ENCODE data around the gene KATNAL1. TPM values are rescaled to one million over a fixed set of nuclear protein-coding genes. Genes with fewer than 3 reads are reported as not detected.
"Not testable (repeated sequence)": the region's sequence is repeated elsewhere in the genome, so short reads cannot be mapped to it uniquely, and the experiment has no call there.

KATNAL1 gene
- total RNA-seq, 1 experiment from 2014 or later: 11.2 TPM

DNA sequence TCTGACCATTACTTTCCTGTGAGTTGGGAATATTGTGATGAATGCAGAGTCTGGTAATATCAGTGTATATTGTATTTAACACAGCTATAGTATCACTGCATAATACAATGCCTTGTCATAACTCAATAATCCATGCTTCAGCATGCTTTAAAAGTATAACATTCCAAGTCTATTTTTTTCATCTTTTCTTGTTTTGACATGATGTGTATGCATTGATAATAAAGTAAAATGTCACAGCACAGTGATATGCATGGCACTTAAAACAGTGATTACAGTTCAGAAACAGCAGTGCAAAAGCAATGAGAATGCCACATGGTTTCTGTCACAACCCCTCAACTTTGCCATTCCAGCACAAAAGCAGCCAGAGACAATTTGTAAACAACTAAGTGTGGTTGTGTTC, 17.8 kb downstream of the KATNAL1 start:
- no peak overlapping the region for H4K91ac ChIP-seq (ENCODE audit: insufficient read length, low read depth, low read length)
- H3K23me2 ChIP-seq (ENCODE audit: insufficient read length, low read depth, low read length, poor library complexity, severe bottlenecking): no peaks in the 10 kb centered on the region
- H4K8ac ChIP-seq (replicated peaks; ENCODE audit: insufficient read length, low read depth, low read length): no peak overlapping the region
- H3K9me3 ChIP-seq (ENCODE audit: control insufficient read depth, low read depth, low read length): no peaks in the 10 kb centered on the region
- H2BK5ac ChIP-seq (ENCODE audit: insufficient read length, low read length): no peak overlapping the region
- no peak overlapping the region for H3K14ac ChIP-seq (ENCODE audit: insufficient read depth, low read length)
- Mint-ChIP-seq H3K36me3 (ENCODE audit: insufficient read depth in 1 of 3, low read depth in 3 of 3) (peaks cover 13 to 29% (median 24%) of the 10 kb centered on the region in 3 experiments), H3K27me3 (ENCODE audit: low read depth) (no peaks in the 10 kb centered on the region; the same call in 1 of the 2 replicates), H3K9me3 (peaks cover 18 to 28% of the 10 kb centered on the region in 2 experiments), H3K27ac (no peak overlapping the region; a peak in 1 of 7 replicates), H3K4me1 (peaks cover 50 to 52% of the 10 kb centered on the region in 2 experiments), H3K4me3 (no peak overlapping the region)
- H3K79me2 ChIP-seq (ENCODE audit: insufficient read depth, low read length): no peaks in the 10 kb centered on the region; the same call in 1 of the 2 replicates
- no peak overlapping the region for H2AFZ ChIP-seq (ENCODE audit: low read length)
- H2AK5ac ChIP-seq (ENCODE audit: insufficient read length, low read length): no peak overlapping the region
- H4K20me1 ChIP-seq (ENCODE audit: control insufficient read depth, insufficient read depth, insufficient read length): no peaks in the 10 kb centered on the region
- no peak overlapping the region for H2BK20ac ChIP-seq (ENCODE audit: low read depth, low read length, poor library complexity, severe bottlenecking)
- no peak for DNase-seq
- no peak overlapping the region for H3K18ac ChIP-seq (ENCODE audit: insufficient read length, low read depth, low read length)
- no peak overlapping the region for H4K5ac ChIP-seq (ENCODE audit: insufficient read length, low read depth, low read length)
- no peak overlapping the region for H2BK12ac ChIP-seq (ENCODE audit: insufficient read length, low read depth, low read length)
- no peak overlapping the region for H2BK120ac ChIP-seq (ENCODE audit: low read depth, low read length, poor library complexity, severe bottlenecking)
- H3K23ac ChIP-seq (ENCODE audit: insufficient read length, low read depth, low read length): no peak overlapping the region
- no peak overlapping the region for H3K56ac ChIP-seq (ENCODE audit: insufficient read length, low read depth, low read length)
- no peaks in the 10 kb centered on the region for H3K27me3 ChIP-seq (ENCODE audit: insufficient read depth, low read length)
- H3K9ac ChIP-seq (ENCODE audit: extremely low read depth, insufficient read length, low read length): no peak overlapping the region
- no peaks in the 10 kb centered on the region for H3K79me1 ChIP-seq (ENCODE audit: insufficient read depth, low read depth, low read length, poor library complexity, severe bottlenecking)
- TF ChIP-seq, protein P1, sequence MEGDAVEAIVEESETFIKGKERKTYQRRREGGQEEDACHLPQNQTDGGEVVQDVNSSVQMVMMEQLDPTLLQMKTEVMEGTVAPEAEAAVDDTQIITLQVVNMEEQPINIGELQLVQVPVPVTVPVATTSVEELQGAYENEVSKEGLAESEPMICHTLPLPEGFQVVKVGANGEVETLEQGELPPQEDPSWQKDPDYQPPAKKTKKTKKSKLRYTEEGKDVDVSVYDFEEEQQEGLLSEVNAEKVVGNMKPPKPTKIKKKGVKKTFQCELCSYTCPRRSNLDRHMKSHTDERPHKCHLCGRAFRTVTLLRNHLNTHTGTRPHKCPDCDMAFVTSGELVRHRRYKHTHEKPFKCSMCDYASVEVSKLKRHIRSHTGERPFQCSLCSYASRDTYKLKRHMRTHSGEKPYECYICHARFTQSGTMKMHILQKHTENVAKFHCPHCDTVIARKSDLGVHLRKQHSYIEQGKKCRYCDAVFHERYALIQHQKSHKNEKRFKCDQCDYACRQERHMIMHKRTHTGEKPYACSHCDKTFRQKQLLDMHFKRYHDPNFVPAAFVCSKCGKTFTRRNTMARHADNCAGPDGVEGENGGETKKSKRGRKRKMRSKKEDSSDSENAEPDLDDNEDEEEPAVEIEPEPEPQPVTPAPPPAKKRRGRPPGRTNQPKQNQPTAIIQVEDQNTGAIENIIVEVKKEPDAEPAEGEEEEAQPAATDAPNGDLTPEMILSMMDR (conservative IDR thresholded peaks at IDR 0.05): no peak
- no peak overlapping the region for H3K4me2 ChIP-seq (ENCODE audit: insufficient read depth, insufficient read length, low read length)
- H3K27ac ChIP-seq (ENCODE audit: insufficient read length, low read depth, low read length): no peak overlapping the region
- peaks cover 11% of the 10 kb centered on the region; the same call in 1 of the 2 replicates for H3K4me1 ChIP-seq (ENCODE audit: insufficient read depth, low read length)
- no peak overlapping the region for H3K4ac ChIP-seq (ENCODE audit: low read depth, low read length)
- no peak overlapping the region for H3T11ph ChIP-seq (ENCODE audit: low read length)
- H2BK15ac ChIP-seq (ENCODE audit: low read depth, low read length): no peak overlapping the region

DNA sequence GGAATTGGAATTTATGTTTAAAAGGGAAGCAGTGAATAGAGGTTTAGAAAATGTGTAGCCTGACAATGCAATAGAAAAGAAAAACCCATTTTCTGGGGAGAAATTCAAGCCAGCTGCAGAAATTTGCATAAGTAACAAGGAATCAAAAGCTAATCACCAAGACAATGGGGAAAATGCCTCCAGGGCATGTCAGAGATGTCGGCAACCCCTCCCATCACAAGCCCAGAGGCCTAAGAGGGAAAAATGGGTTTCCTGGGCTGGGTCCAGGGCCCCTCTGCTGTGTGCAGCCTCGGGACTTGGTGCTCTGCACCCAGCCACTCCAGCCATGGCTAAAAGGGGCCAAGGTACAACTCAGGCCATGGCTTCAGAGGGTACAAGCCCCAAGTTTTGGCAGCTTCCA, 21.3 kb downstream of the KATNAL1 start:
- not testable (repeated sequence) for H3K27ac ChIP-seq (ENCODE audit: insufficient read length, low read depth, low read length); H4K20me1 ChIP-seq (ENCODE audit: control insufficient read depth, insufficient read depth, insufficient read length)

More for the DNA sequence above, 21.3 kb downstream of the KATNAL1 start:
- H3K23me2 ChIP-seq (ENCODE audit: insufficient read length, low read depth, low read length, poor library complexity, severe bottlenecking); H3K4ac ChIP-seq (ENCODE audit: low read depth, low read length); H3K14ac ChIP-seq (ENCODE audit: insufficient read depth, low read length); H4K8ac ChIP-seq (replicated peaks; ENCODE audit: insufficient read length, low read depth, low read length); H3K9me3 ChIP-seq (ENCODE audit: control insufficient read depth, low read depth, low read length); H4K91ac ChIP-seq (ENCODE audit: insufficient read length, low read depth, low read length); H3K4me2 ChIP-seq (ENCODE audit: insufficient read depth, insufficient read length, low read length); H2AFZ ChIP-seq (ENCODE audit: low read length); H3K27me3 Mint-ChIP-seq (ENCODE audit: low read depth); H2BK5ac ChIP-seq (ENCODE audit: insufficient read length, low read length); H3K23ac ChIP-seq (ENCODE audit: insufficient read length, low read depth, low read length); H3K56ac ChIP-seq (ENCODE audit: insufficient read length, low read depth, low read length); H3K79me1 ChIP-seq (ENCODE audit: insufficient read depth, low read depth, low read length, poor library complexity, severe bottlenecking); H4K5ac ChIP-seq (ENCODE audit: insufficient read length, low read depth, low read length); H3K27me3 ChIP-seq (ENCODE audit: insufficient read depth, low read length); H2BK120ac ChIP-seq (ENCODE audit: low read depth, low read length, poor library complexity, severe bottlenecking); H3K79me2 ChIP-seq (ENCODE audit: insufficient read depth, low read length); H2BK20ac ChIP-seq (ENCODE audit: low read depth, low read length, poor library complexity, severe bottlenecking); H2BK12ac ChIP-seq (ENCODE audit: insufficient read length, low read depth, low read length); H3K9ac ChIP-seq (ENCODE audit: extremely low read depth, insufficient read length, low read length); H2AK5ac ChIP-seq (ENCODE audit: insufficient read length, low read length); H2BK15ac ChIP-seq (ENCODE audit: low read depth, low read length); H3K18ac ChIP-seq (ENCODE audit: insufficient read length, low read depth, low read length); H3T11ph ChIP-seq (ENCODE audit: low read length): not testable (repeated sequence)
- H3K36me3 Mint-ChIP-seq (ENCODE audit: insufficient read depth in 1 of 3, low read depth in 3 of 3): peaks cover 19 to 36% (median 28%) of the 10 kb centered on the region in 3 experiments
- peak overlapping the region; percentile 76 to 93 (median 92); a peak in 6 of 7 replicates for H3K27ac Mint-ChIP-seq
- peaks cover 32 to 44% of the 10 kb centered on the region in 2 experiments for H3K4me1 Mint-ChIP-seq
- H3K9me3 Mint-ChIP-seq: peaks cover 18 to 30% of the 10 kb centered on the region in 2 experiments
- peak overlapping the region in 1 of 2 experiments; percentile 22; a peak in 1 of 5 replicates for H3K4me3 Mint-ChIP-seq
- peaks cover 11% of the 10 kb centered on the region; the same call in 1 of the 2 replicates for H3K4me1 ChIP-seq (ENCODE audit: insufficient read depth, low read length)
- DNase-seq: peak; percentile 71
- WGBS (ENCODE audit: extremely low coverage, insufficient read length, low lambda C conversion rate): no CpG with 5 or more reads among the region's 2 CpGs
